ENCODE measurements around the gene SRRM5.

SRRM5 gene

DNA sequence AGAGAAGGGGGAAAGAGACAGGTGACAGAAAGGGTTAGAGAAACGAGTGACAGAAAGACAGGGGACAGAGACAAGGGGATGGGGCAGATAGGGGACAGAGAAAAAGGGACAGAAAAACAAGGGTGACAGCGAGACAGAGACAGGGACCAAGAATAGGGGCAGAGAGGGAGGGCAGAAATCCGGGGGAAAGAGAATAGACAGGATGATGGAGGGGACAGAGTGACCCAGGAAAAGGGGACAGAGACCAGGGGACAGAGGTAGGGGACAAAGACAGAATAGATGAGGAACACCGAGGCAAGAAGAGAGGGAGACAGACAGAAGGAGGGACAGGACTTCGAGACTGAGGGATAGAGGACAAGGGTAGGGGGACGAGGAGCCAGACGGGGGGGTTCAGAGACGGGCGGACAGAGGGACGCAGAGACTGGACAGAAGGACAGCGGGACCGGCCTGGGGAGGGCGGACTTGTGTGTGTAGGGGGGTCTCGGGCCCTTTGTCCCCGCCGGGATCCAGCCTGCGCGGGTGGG lies 27.2 kb downstream of the SRRM5 start:
- TF ChIP-seq, protein P1, sequence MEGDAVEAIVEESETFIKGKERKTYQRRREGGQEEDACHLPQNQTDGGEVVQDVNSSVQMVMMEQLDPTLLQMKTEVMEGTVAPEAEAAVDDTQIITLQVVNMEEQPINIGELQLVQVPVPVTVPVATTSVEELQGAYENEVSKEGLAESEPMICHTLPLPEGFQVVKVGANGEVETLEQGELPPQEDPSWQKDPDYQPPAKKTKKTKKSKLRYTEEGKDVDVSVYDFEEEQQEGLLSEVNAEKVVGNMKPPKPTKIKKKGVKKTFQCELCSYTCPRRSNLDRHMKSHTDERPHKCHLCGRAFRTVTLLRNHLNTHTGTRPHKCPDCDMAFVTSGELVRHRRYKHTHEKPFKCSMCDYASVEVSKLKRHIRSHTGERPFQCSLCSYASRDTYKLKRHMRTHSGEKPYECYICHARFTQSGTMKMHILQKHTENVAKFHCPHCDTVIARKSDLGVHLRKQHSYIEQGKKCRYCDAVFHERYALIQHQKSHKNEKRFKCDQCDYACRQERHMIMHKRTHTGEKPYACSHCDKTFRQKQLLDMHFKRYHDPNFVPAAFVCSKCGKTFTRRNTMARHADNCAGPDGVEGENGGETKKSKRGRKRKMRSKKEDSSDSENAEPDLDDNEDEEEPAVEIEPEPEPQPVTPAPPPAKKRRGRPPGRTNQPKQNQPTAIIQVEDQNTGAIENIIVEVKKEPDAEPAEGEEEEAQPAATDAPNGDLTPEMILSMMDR (IDR thresholded peaks at IDR 0.05; ENCODE audit: low read length, missing control alignments) = no peak
- H3K4me3 ChIP-seq (replicated peaks; ENCODE audit: low read depth, low read length) = peak overlapping the region; percentile 12
- no peak for DNase-seq (ENCODE audit: low read depth)

DNA sequence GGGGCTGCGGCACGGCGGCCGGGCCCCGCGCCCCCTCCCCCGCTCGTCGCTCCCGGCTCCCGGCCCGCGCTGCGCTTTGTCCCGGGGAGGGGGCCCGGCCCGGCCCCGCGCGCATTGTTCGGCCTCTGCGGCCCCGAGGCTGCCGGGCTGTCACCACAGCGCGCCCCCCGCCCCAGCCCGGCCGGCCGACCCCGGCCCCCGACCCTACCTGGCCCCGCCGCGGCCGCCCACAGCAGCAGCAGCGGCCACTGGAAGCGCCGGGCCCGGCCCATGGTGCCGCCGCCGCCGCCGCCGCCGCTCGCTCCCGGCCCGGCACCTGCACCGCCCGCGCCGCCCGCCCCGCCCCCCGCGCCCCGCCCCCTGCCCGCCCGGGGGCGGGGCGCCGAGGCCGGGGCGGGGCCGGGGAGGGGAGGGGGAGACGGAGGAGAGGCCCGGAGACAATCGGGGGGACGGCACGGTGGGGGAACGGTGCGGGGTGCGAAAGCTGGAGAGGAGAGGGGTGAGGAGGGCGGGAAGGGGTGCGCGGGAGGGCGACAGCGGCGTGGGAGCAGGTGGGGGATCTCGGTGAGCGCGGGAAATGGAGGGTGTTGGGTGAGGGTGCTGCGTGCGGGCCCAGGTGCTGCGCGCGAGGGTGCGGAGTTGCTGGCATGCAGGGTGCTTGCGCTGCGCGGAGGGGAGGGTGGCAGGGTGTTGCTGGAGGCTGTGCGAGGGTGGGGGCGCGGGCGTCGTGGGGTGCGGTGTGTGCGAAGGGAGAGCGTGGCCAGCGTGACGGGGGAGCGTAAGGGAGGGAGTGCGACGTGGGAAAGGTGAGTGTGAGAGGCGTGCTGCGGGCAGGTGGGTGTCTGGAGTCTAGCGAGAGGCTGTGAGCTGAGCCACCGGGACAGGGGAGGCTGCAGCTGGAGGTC lies 27.9 kb downstream of the SRRM5 start, which contains the start of gene CADM4:
Gene CADM4, minus strand, starts transcription at position 332 of the 905 bp plus-strand sequence. Its CDS starts 60 bp downstream, at position 272.
- no peak for DNase-seq (ENCODE audit: low read depth)

DNA sequence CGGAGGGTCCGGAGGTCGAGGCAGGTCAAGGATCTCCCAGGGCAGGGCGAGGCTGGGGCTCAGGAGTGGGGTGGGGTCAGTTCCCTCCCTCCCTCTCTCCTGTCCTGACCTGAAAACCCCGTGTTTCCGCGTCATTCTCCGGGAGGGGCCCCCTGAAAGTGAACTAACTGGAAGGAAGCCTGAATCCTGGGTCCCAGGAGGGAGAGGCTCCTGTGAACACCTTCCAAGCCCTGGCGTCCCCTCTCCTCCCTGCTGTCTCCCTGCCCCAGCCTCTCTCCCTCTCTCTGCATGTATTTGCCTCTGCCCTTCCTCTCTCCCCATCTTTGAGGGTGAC lies 28.5 kb downstream of the SRRM5 start:
- TF ChIP-seq, protein P1 (IDR thresholded peaks at IDR 0.05; ENCODE audit: low read length, missing control alignments) = no peak
- DNase-seq (ENCODE audit: low read depth) = no peak
- peak overlapping the region; percentile 56 for H3K4me3 ChIP-seq (replicated peaks; ENCODE audit: low read depth, low read length)

More for the DNA sequence above, 27.9 kb downstream of the SRRM5 start, which contains the start of gene CADM4:
- peak within 1 kb of the TSS; percentile 56 for H3K4me3 ChIP-seq (replicated peaks; ENCODE audit: low read depth, low read length)
- TF ChIP-seq, protein P1 (IDR thresholded peaks at IDR 0.05; ENCODE audit: low read length, missing control alignments) = no peak

DNA sequence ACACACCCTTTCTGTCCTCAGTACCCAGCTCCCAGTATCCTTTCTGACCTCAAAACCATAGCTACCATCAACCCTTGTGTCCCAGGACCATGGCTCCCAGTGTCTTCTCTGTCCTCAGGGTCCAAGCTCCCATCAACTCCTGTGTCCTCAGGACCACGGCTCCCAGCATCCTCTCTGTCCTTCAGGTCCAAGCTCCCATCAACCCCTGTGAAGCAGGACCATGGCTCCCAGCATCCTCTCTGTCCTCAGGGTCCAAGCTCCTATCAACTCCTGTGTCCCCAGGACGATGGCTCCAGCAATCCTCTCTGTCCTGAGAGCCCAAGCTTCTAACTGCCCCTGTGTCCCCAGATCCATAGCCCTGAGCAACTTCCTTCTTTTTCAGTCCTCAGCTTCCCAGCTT lies 29.4 kb downstream of the SRRM5 start:
- TF ChIP-seq, protein P1 (IDR thresholded peaks at IDR 0.05; ENCODE audit: low read length, missing control alignments) = no peak
- DNase-seq (ENCODE audit: low read depth) = no peak
- H3K4me3 ChIP-seq (replicated peaks; ENCODE audit: low read depth, low read length) = no peak overlapping the region

DNA sequence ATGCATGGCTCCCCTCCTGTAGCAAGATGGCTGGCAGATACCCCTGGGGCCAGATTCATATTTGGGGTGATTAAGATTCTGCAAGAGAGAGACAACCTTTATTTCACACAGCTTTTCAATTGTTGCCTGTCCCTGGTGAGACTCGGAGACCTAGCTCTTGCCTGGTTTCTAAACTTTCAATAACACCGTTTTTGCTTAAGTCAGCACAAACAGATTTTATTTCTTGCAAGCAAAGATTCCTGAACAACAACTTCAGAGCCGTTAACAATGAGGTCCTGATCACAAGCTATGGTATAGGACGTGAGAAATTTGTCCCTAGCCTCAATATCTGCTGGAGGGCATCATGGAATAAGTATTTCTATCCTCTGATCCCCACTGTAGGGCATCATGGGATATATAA lies 30.6 kb downstream of the SRRM5 start:
- TF ChIP-seq, protein P1 (IDR thresholded peaks at IDR 0.05; ENCODE audit: low read length, missing control alignments) = no peak
- no peak for DNase-seq (ENCODE audit: low read depth)
- no peak overlapping the region for H3K4me3 ChIP-seq (replicated peaks; ENCODE audit: low read depth, low read length)

DNA sequence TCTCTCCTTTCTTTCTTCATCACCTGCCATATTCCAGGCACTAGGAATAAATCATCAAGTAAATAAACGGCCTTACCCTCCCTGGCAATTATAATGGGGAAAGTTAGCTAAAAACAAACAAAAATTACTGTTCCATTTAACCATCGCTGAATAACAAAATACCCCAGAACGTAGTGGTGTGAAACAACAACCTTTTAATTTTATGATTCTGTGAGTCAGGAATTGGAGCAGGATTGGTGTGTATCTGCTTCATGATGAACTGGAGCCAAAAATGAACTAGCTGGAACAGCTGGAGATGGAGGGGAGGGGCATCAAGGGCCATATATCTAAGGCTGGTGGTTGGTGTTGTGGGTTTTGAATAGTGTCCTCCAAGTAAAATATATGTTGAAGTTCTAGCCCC lies 31.4 kb downstream of the SRRM5 start:
- DNase-seq (ENCODE audit: low read depth) = no peak
- H3K4me3 ChIP-seq (replicated peaks; ENCODE audit: low read depth, low read length) = no peak overlapping the region
- TF ChIP-seq, protein P1 (IDR thresholded peaks at IDR 0.05; ENCODE audit: low read length, missing control alignments) = no peak

All from fibroblast of pulmonary artery (primary cell).